MG63 (cell line): ENCODE results near the gene PCSK7. TPM values are rescaled to one million over a fixed set of nuclear protein-coding genes. Genes with fewer than 3 reads are reported as not detected.
A peak's percentile ranks its signal among the peaks of the same experiment; 100 is the strongest.

Experiments
- DNase-seq: peaks from one replicate; pipeline ENCODE4 v3.0.0-alpha.2; 2020
- H3K27me3 ChIP-seq: fragments of 250-450 bp; sonication (Bioruptor Pico); 2 replicates; pipeline ENCODE4 v1.5.1; 2020; ENCODE audit warnings: mild to moderate bottlenecking, moderate library complexity
- H3K36me3 ChIP-seq: fragments of 250-450 bp; sonication (Bioruptor Pico); 2 replicates; pipeline ENCODE4 v1.5.1; 2020; ENCODE audit warnings: mild to moderate bottlenecking, moderate library complexity
- H3K4me3 ChIP-seq: fragments of 250-450 bp; sonication (Bioruptor Pico); 2 replicates; pipeline ENCODE4 v1.5.1; 2020; ENCODE audit warnings: mild to moderate bottlenecking, moderate library complexity
- H3K9me3 ChIP-seq: fragments of 250-450 bp; sonication (Bioruptor Pico); 2 replicates; pipeline ENCODE4 v1.5.1; 2020; ENCODE audit warnings: mild to moderate bottlenecking, moderate library complexity
- total RNA-seq: library from RNA; depleted of rRNA; stranded (reverse); fragments of >200 nt; shearing (Covaris generic); gene quantifications from 2 replicates; pipeline ENCODE4 v1.2.3, GENCODE V29; 2014; ENCODE audit warnings: low replicate concordance

PCSK7 gene
- total RNA-seq, 1 experiment from 2014 or later: 24.9 TPM

DNA sequence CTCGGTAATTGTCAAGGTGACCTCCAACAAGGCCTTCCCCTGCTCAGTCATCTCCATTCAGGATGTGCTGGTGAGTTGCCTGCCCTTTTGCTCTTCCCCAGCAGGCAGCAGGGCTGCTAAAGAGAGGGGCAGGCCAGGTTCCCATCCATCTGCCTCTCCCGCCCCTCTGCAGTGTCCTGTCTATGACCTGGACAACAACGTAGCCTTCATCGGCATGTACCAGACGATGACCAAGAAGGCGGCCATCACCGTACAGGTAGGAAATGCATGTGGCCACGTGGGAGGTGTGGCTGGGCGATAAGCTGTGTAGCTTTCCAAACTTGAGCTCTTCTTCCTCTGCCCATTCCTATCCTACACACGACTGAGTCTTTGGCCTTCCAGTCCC lies 49.3 kb downstream of the PCSK7 start:
- no peak for DNase-seq
- Histone ChIP-seq H3K27me3 (no peaks in the 10 kb centered on the region), H3K4me3 (no peak overlapping the region), H3K36me3 (no peaks in the 10 kb centered on the region), H3K9me3 (no peaks in the 10 kb centered on the region)

- Histone ChIP-seq H3K9me3 (no peaks in the 10 kb centered on the region), H3K27me3 (no peaks in the 10 kb centered on the region), H3K4me3 (no peak overlapping the region), H3K36me3 (no peaks in the 10 kb centered on the region)
- no peak for DNase-seq
Observed at GRCh38 chr11:117181586-117182550, 50.0 kb downstream of the PCSK7 start.

DNA sequence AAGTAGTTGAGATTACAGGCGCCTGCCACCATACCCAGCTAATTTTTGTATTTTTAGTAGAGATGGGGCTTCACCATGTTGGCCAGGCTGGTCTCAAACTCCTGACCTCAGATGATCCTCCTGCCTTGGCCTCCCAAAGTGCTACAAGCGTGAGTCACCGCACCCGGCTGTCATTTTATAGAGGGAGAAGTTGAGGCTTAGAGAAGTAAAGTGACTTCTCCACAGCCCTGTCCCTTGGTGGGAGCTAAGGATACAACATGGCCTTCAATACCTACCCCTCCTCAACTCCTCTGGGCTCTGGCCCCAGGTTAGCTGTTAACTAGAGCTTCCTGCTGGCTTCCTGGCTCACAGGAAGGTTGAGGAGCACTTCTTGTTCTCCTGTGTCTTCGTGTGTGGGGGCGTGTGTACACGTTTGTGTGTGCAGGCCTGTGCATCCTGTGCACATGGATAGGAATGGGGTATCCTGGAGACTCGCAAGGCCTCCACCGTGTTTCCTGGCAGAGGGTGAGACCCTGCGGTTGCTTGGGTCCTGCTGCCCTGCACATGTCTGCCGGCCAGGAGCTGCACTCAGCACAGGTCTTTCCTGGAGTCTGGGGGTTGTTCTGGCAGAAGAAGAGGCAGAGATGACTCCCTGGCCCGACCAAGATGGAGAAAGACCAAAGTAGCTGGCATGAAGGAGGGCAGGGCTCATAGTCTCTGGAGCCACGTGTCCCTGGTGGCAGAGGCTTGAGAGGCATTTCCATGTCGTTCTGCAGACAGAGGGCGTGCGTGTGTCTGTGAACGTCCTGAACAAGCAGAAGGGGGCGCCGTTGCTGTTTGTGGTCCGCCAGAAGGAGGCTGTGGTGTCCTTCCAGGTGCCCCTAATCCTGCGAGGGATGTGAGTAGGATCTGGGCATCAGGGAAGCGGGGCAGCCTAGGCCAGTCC lies 51.0 kb downstream of the PCSK7 start:
- DNase-seq: peak; percentile 21
- H3K4me3 ChIP-seq: no peak overlapping the region
- no peaks in the 10 kb centered on the region for H3K9me3 ChIP-seq
- no peaks in the 10 kb centered on the region for H3K36me3 ChIP-seq
- H3K27me3 ChIP-seq: no peaks in the 10 kb centered on the region

GRCh38 chr11:117180020-117180419 lies 51.9 kb downstream of the PCSK7 start:
- H3K27me3 ChIP-seq: no peaks in the 10 kb centered on the region
- DNase-seq: no peak
- H3K36me3 ChIP-seq: no peaks in the 10 kb centered on the region
- peak overlapping the region; percentile 66; the same call in 1 of the 2 replicates for H3K4me3 ChIP-seq
- no peaks in the 10 kb centered on the region for H3K9me3 ChIP-seq

DNA sequence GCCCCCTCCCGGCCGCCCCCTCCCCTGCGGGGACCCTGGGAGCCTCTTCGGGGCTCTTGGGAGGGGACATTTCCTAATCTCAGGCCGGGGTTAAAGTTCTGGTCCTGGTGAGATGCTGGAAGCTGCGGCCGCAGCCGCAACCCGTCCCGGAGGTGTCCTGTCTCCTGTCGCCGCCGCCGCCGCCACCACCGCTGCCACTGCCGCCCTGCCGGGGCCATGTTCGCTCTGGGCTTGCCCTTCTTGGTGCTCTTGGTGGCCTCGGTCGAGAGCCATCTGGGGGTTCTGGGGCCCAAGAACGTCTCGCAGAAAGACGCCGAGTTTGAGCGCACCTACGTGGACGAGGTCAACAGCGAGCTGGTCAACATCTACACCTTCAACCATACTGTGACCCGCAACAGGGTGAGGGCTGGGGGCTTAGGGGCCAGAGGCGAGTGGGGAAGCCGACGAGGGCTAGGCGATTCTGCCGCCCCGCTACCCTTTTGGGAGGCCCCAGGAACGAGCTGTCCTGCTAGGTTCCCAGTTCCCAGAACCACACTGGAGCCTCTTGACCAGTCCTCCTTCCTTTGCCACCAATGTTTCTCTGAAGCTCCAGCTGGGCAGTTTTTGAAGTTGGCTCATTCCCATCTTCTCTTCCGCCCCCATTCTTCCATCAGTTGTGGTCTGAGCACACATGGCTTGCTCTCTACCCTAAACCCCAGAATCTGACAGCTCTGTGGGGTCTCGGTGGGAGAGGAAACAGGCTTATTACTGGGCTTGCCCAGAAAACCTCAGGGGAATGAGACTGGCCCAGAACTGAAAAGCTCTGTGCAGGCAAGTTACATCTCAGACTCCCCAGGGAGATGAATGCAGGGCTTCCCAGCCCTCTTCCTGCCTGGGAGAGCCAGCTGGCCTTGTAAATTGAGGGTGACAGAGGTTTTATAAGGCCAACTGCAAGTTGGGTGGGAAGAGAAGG lies 52.5 kb downstream of the PCSK7 start:
- no peaks in the 10 kb centered on the region for H3K27me3 ChIP-seq
- peak overlapping the region; percentile 66 for H3K4me3 ChIP-seq
- peak; percentile 20 for DNase-seq
- H3K9me3 ChIP-seq: no peaks in the 10 kb centered on the region
- H3K36me3 ChIP-seq: no peaks in the 10 kb centered on the region

GRCh38 chr11:117178210-117179034 lies 53.5 kb downstream of the PCSK7 start, which contains the start of gene SIDT2:
TSS of gene SIDT2 (plus strand) at chr11:117178743. CDS start at chr11:117179264, 521 bp downstream.
- H3K4me3 ChIP-seq: peak within 1 kb of the TSS; percentile 66
- 0 out of 2 replicates have a peak, but pooled peaks cover 2% of the 10 kb centered on the region for H3K36me3 ChIP-seq
- no peaks in the 10 kb centered on the region for H3K27me3 ChIP-seq
- H3K9me3 ChIP-seq: no peaks in the 10 kb centered on the region
- DNase-seq: peak; percentile 90

- Histone ChIP-seq H3K4me3 (peak overlapping the region; percentile 66), H3K27me3 (no peaks in the 10 kb centered on the region), H3K9me3 (no peaks in the 10 kb centered on the region), H3K36me3 (0 out of 2 replicates have a peak, but pooled peaks cover 5% of the 10 kb centered on the region)
- no peak for DNase-seq
Observed at GRCh38 chr11:117177534-117178209, 54.2 kb downstream of the PCSK7 start.

GRCh38 chr11:117176186-117176585 lies 55.7 kb downstream of the PCSK7 start:
- Histone ChIP-seq H3K4me3 (no peak overlapping the region), H3K9me3 (no peaks in the 10 kb centered on the region), H3K27me3 (no peaks in the 10 kb centered on the region), H3K36me3 (peaks cover 11% of the 10 kb centered on the region; the same call in 1 of the 2 replicates)
- DNase-seq: no peak

- Histone ChIP-seq H3K4me3 (no peak overlapping the region), H3K36me3 (peaks cover 15% of the 10 kb centered on the region; the same call in 1 of the 2 replicates), H3K27me3 (no peaks in the 10 kb centered on the region), H3K9me3 (no peaks in the 10 kb centered on the region)
- no peak for DNase-seq
Observed at GRCh38 chr11:117175781-117176180, 56.1 kb downstream of the PCSK7 start.

GRCh38 chr11:117175104-117175503 lies 56.8 kb downstream of the PCSK7 start:
- Histone ChIP-seq H3K4me3 (no peak overlapping the region), H3K9me3 (no peaks in the 10 kb centered on the region), H3K36me3 (peaks cover 19% of the 10 kb centered on the region), H3K27me3 (no peaks in the 10 kb centered on the region)
- no peak for DNase-seq

- Histone ChIP-seq H3K9me3 (no peaks in the 10 kb centered on the region), H3K27me3 (no peaks in the 10 kb centered on the region), H3K4me3 (no peak overlapping the region), H3K36me3 (peaks cover 39% of the 10 kb centered on the region)
- DNase-seq: no peak
Observed at GRCh38 chr11:117172724-117173421, 59.0 kb downstream of the PCSK7 start.

DNA sequence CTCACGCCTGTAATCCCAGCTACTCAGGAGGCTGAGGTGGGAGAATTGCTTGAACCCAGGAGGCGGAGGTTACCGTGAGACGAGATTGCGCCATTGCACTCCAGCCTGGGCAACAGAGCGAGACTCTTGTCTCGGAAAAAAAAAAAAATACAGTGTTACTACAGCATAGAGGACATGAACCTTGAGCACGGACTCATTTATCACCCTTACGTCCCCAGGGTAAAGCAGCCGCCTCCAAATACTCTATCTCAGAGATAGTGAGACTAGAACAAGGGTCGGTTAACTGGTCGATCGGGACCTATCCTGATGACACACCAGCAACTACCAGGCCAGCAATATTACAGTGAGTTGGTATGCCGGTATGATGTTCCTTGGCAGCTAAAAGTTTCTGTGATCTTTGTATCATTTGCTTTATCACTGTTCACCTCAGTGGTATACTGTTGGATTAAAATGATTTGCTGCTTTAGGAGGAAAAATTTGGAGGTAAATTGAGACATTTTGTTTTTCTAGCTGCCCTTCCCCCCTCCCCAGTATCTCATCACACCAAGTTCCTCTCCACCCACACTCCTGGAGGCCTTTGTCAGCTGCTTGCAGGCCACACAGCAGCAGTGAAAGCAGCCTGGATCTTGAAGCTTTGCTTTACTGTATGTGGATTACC lies 60.3 kb downstream of the PCSK7 start:
- H3K27me3 ChIP-seq: no peaks in the 10 kb centered on the region

GRCh38 chr11:117171007-117171403 lies 60.9 kb downstream of the PCSK7 start:
- H3K9me3 ChIP-seq: no peaks in the 10 kb centered on the region
- no peaks in the 10 kb centered on the region for H3K27me3 ChIP-seq
- no peak overlapping the region for H3K4me3 ChIP-seq
- DNase-seq: no peak
- H3K36me3 ChIP-seq: peaks cover 56% of the 10 kb centered on the region

More for the DNA sequence above, 60.3 kb downstream of the PCSK7 start:
- no peaks in the 10 kb centered on the region for H3K9me3 ChIP-seq
- no peak overlapping the region for H3K4me3 ChIP-seq
- no peak for DNase-seq
- H3K36me3 ChIP-seq: peaks cover 51% of the 10 kb centered on the region

GRCh38 chr11:117170210-117170609 lies 61.7 kb downstream of the PCSK7 start:
- DNase-seq: no peak
- no peaks in the 10 kb centered on the region for H3K27me3 ChIP-seq
- no peak overlapping the region for H3K4me3 ChIP-seq
- H3K36me3 ChIP-seq: peaks cover 61% of the 10 kb centered on the region
- H3K9me3 ChIP-seq: no peaks in the 10 kb centered on the region
